Neural crest cell (in vitro differentiated cells): ENCODE data around the gene DNAJC6. TPM values are rescaled to one million over a fixed set of nuclear protein-coding genes. Genes with fewer than 3 reads are reported as not detected.

ENCODE experiments used
- DNase-seq: peaks from one replicate; pipeline ENCODE4 v3.0.0; 2021; ENCODE audit warnings: low read depth, mixed read lengths, low spot score
- H3K27ac Mint-ChIP-seq: one replicate; pipeline ENCODE4 v1.8.0; 2021; ENCODE audit warnings: mild to moderate bottlenecking, mixed read lengths; ENCODE audit not compliant: unreplicated experiment
- H3K27me3 Mint-ChIP-seq: 2 replicates; pipeline ENCODE4 v1.8.0; 2021; ENCODE audit warnings: low read depth, mild to moderate bottlenecking, mixed read lengths
- H3K36me3 Mint-ChIP-seq: 2 replicates; pipeline ENCODE4 v1.8.0; 2021; ENCODE audit warnings: low read depth, mild to moderate bottlenecking, mixed read lengths
- H3K4me1 Mint-ChIP-seq: 2 replicates; pipeline ENCODE4 v1.8.0; 2021; ENCODE audit warnings: mixed read lengths
- H3K4me3 Mint-ChIP-seq: one replicate; pipeline ENCODE4 v1.8.0; 2021; ENCODE audit warnings: mild to moderate bottlenecking, mixed read lengths
- H3K9me3 Mint-ChIP-seq: 2 replicates; pipeline ENCODE4 v1.8.0; 2021; ENCODE audit warnings: mixed read lengths
- CTCF ChIP-seq: fragments of 200-600 bp; sonication (generic); conservative IDR thresholded peaks from 2 replicates; pipeline ENCODE4 v1.5.0; 2021; ENCODE audit warnings: antibody characterized with exemption, mild to moderate bottlenecking
- total RNA-seq: library from RNA; stranded (reverse); gene quantifications from 2 replicates; pipeline ENCODE4 v1.2.1, GENCODE V29; 2021

The DNAJC6 gene
- total RNA-seq, 1 donor from 2014 or later: 2.4 TPM

DNA sequence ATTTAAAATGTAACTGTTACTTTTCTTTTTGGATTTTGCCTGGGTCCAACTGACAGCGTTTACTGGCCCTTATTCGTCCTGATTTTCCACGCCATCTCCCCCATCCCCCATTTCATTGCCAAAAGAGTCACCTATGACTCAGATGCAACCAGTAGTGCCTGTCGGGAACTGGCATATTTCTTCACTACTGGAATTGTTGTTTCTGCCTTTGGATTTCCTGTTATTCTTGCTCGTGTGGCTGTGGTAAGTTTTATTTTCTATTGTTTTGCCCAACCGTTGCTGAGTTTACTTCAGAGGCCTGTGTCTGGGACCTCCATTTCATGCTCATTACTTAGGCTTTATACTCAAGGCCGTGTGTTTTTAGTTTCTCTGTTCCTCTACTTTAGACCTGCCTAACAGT is 120.5 kb downstream of the DNAJC6 start:
- no peaks in the 10 kb centered on the region for H3K4me1 Mint-ChIP-seq
- no peak overlapping the region for H3K4me3 Mint-ChIP-seq
- TF ChIP-seq CTCF: no peak
- DNase-seq: no peak
- peaks cover 25% of the 10 kb centered on the region for H3K36me3 Mint-ChIP-seq
- H3K9me3 Mint-ChIP-seq: no peaks in the 10 kb centered on the region
- no peak overlapping the region for H3K27ac Mint-ChIP-seq
- no peaks in the 10 kb centered on the region for H3K27me3 Mint-ChIP-seq

- no peak for DNase-seq
- no peaks in the 10 kb centered on the region for H3K9me3 Mint-ChIP-seq
- H3K36me3 Mint-ChIP-seq: peaks cover 17% of the 10 kb centered on the region
- no peak overlapping the region for H3K27ac Mint-ChIP-seq
- H3K4me3 Mint-ChIP-seq: no peak overlapping the region
- peak; percentile 74 for TF ChIP-seq CTCF
- no peaks in the 10 kb centered on the region for H3K4me1 Mint-ChIP-seq
- no peaks in the 10 kb centered on the region for H3K27me3 Mint-ChIP-seq
Observed at GRCh38 chr1:65431111-65431705, 121.9 kb downstream of the DNAJC6 start.

DNA sequence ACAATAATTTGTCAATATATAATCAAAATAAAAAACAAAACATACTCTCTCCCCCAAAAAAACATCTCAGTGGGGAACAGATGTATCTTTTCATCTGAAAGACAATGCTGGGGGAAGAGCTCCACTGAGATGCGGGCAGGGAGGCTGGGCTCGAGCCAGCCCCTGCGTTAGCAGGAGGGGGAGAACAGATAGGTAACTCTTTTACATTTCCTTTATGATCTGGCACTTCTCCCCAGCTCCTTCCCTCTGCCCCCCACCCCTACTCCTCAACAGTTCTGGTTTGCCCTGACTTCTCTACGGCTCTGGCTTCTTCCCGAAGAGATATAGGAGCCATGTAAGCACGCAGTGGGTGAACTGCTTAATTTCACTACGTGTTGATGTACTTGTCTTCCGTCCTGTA is 123.6 kb downstream of the DNAJC6 start:
- no peak for TF ChIP-seq CTCF
- Mint-ChIP-seq H3K27ac (no peak overlapping the region), H3K9me3 (no peaks in the 10 kb centered on the region), H3K4me1 (no peaks in the 10 kb centered on the region), H3K4me3 (no peak overlapping the region), H3K27me3 (no peaks in the 10 kb centered on the region), H3K36me3 (peaks cover 14% of the 10 kb centered on the region)
- no peak for DNase-seq

DNA sequence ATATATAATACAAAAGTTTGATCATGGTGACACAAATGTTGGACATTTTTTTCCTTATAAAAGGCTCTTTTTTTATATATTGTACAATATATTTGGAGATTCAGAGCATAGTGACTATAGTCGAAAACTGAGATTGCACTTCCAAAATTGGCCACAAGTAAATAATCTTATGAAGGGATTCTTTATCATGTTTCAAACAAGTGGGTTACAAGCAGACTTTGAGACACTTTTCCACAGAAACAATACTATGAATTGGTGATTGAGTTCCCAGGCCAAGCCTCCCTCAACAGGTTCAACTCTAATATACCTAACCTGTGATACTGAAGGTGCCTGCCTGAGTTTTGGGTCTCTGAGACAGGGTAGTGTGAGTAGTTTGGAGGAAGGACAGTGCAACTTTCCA is 124.9 kb downstream of the DNAJC6 start:
- H3K27me3 Mint-ChIP-seq: no peaks in the 10 kb centered on the region
- DNase-seq: no peak
- no peaks in the 10 kb centered on the region for H3K9me3 Mint-ChIP-seq
- no peak overlapping the region for H3K27ac Mint-ChIP-seq
- H3K4me3 Mint-ChIP-seq: no peak overlapping the region
- peaks cover 11% of the 10 kb centered on the region for H3K36me3 Mint-ChIP-seq
- no peaks in the 10 kb centered on the region for H3K4me1 Mint-ChIP-seq
- peak; percentile 46 for TF ChIP-seq CTCF

DNA sequence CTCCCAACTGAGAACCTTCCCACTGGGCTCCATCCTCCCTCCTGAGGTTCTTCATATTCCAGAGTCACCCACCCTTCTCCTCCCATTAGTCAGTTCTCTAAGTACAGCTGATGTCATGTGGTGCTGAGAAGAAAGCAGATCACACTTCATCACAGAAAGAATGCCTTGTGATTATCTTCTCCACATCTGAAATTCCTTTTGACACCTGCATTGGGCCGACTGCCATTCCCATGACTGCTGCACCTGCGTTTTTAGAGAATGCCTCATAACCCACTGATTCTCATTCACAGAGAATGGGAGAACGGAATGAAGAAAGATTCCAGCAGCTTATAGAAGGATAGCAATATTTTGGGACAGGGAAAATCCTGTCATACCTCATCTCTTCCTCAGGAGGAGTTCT is 125.4 kb downstream of the DNAJC6 start:
- Mint-ChIP-seq H3K27ac (no peak overlapping the region), H3K36me3 (peaks cover 10% of the 10 kb centered on the region), H3K4me3 (no peak overlapping the region), H3K27me3 (no peaks in the 10 kb centered on the region), H3K9me3 (no peaks in the 10 kb centered on the region), H3K4me1 (no peaks in the 10 kb centered on the region)
- no peak for TF ChIP-seq CTCF
- DNase-seq: no peak
